Measurements from ENCODE around the gene PSEN1. TPM values are rescaled to one million over a fixed set of nuclear protein-coding genes. Genes with fewer than 3 reads are reported as not detected.

PSEN1 gene
- total RNA-seq, 1 experiment from 2014 or later, result 44.9 TPM

DNA sequence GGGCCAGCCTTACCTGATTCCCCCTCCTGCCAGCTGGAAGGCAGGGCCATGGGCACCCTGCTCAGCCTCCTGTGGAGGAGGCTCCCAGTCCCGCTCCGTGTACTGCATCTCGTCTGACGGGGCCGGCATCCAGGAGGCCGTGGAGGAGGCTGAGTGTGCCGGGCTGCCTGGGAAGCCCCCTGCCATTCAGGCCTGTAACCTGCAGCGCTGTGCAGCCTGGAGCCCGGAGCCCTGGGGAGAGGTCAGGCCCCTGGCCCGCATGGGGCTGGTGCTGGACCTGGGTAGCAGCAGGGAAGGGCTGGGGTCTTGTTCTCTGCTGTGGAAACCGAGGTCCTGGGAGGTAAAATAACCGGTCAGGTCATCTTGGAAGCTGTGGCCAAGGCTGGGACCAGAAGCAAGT lies 117.4 kb downstream of the PSEN1 start:
- DNase-seq (ENCODE audit: low read depth), result no peak

DNA sequence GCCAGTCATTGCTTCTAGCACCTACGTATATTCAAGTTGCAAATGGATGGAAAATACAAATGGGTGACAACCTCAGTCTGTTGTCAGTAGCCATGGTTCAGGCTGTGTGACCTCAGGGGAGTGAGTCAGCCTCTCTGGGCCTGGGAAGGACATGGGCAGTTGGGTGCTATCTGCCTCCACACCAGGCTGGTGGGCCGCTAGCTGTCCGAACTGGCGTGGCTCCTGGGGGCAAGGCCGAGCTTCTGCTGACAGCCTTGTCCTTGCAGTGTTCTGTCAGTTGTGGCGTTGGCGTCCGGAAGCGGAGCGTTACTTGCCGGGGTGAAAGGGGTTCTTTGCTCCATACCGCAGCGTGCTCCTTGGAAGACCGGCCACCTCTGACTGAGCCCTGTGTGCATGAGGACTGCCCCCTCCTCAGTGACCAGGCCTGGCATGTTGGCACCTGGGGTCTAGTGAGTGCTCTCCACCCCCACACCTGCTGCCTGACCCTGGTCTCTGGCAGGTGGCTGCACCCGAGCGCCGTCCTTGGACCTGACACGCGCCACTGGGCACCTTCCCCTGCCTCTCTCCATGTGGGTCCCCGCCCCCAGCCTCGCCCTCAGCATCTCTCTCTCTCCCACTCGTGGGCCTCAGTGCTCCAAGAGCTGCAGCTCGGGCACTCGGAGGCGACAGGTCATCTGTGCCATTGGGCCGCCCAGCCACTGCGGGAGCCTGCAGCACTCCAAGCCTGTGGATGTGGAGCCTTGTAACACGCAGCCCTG lies 118.1 kb downstream of the PSEN1 start:
- no peak for DNase-seq (ENCODE audit: low read depth)

DNA sequence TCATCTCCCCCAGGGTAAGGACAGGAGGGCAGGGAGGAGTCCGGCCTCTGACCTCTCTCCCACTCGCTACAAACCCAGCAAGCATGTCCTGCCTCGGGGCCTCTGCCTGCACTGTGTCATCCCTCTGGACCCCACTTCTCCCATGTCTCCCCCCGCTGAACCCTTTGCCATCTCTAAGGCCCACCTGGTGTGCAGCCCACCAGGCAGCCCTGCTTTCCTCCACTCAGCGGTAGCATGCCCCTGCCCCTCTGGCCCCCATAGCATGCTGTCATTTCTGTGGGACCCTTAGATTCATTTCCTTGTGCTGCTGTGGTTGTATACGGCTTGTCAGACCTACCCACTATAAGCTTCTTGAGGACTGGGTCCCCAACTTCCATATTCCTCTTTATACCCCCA lies 118.7 kb downstream of the PSEN1 start:
- no peak for DNase-seq (ENCODE audit: low read depth)

DNA sequence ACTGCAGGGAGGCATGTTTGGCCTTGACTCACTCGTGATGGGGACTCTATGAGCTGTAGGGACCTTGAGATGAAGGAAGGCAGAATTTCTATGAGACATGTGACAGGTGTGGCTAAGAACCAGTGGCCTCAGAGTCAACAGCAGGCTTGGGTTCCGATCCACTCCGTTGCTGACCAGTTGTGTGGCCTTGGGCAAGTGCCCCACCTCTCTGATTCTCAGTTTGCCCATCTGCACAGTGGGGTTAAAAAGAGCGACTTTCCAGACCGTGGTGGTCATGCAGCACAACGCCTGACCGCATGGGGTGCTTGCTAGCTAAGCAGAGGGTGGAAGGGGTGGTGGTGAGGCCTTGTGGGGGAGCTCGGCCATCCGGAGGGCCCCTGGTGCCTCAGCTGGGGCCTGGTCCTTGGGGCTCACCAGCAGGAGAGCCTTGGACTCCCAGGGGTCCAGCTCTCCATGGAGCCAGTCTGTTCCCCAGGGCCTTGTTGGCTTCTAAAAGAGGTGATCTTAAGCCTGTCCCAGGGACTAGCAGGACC lies 119.5 kb downstream of the PSEN1 start:
- DNase-seq (ENCODE audit: low read depth), result no peak

DNA sequence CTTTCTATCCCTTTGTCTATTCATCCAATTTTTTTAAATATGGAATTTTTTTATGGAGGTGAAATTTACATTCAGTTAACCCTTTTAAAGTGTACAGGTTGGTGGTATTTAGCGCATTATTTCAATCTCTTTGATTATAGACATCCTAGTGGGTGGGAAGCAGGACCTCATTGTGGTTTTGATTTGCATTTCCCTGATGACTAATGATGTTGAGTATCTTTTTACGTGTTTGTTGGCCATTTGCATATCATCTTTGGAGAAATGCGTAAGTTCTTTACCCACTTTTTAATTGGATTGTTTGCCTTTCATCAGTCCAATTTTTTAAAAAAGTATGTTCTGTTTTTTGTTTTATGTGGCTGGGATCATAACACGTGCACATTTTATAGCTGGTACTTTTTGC lies 121.8 kb downstream of the PSEN1 start:
- DNase-seq (ENCODE audit: low read depth), result no peak

DNA sequence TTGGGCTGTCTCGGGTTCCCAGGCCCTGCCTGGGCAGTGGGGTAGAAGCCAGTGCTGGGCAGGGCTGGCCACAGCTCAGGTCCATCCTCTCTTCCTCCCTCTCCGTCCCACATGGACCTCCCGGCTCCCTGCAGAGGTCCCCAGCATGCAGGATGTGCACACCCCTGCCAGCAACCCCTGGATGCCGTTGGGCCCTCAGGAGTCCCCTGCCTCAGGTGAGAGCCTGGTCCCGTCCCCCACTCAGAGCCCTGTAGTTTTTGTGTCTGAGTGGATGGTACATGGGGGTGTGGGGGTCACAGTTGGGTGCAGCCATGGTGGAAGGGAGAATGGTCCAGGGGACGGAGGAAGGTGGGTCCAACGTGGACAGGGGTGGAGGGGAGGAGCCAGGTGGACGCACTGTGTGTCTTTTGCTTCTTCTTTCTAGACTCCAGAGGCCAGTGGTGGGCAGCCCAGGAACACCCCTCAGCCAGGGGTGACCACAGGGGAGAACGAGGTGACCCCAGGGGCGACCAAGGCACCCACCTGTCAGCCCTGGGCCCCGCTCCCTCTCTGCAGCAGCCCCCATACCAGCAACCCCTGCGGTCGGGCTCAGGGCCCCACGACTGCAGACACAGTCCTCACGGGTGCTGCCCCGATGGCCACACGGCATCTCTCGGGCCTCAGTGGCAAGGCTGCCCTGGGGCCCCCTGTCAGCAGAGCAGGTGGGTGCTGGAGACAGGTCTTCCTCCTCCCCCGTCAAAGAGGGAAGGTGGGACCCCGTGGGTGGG lies 122.7 kb downstream of the PSEN1 start:
- no peak for DNase-seq (ENCODE audit: low read depth)

DNA sequence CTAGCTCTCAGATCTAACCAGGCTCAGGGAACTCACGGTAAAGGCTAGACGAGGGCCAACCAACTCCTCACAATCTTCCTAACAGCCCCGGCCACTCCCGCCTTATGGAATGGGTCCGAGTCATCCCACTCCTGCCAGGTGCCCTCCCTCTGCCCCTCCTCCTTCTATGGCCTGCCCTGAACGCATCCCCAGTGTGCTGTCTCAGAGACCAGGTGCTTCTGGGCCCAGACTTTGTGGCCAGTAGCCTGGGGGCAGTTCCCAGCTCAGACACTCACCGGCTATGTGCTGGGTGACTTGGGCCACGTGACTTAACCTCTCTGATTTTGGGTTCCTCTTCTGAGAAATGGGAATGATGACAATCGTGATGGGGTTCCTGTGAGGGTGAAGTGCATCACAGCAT lies 123.5 kb downstream of the PSEN1 start:
- DNase-seq (ENCODE audit: low read depth), result no peak

DNA sequence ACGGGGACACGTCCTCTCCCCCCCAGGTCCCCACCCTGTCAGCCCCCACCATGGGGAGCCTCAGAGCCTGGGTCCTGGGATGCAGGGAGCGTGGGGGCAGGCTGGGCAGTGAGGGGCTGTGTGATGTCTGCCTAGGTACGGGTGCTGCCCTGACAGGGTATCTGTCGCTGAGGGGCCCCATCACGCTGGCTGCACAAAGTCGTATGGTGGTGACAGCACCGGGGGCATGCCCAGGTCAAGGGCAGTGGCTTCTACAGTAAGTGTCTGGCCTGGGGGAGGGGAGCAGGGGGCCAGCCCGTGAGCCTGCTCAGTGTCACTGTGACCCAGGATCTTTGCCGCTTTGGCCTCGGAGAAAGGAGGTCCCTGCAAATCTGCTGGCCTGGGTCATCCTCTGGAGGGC lies 124.3 kb downstream of the PSEN1 start:
- no peak for DNase-seq (ENCODE audit: low read depth)

DNA sequence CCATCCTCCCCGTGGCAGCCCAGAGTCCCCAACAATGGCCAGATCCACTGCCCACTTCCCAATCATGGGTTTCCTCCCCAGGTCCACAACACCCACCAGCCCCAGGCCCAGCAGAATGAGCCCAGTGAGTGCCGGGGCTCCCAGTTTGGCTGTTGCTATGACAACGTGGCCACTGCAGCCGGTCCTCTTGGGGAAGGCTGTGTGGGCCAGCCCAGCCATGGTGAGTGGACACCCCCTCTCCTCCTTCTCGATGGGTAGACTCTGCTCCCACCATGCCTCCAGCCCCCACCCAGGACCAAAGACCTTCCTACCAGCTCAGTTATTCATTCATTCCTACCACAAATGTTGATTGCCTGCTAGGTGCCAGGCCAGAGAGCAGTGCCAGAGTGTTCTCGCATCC lies 124.8 kb downstream of the PSEN1 start:
- DNase-seq (ENCODE audit: low read depth), result no peak

DNA sequence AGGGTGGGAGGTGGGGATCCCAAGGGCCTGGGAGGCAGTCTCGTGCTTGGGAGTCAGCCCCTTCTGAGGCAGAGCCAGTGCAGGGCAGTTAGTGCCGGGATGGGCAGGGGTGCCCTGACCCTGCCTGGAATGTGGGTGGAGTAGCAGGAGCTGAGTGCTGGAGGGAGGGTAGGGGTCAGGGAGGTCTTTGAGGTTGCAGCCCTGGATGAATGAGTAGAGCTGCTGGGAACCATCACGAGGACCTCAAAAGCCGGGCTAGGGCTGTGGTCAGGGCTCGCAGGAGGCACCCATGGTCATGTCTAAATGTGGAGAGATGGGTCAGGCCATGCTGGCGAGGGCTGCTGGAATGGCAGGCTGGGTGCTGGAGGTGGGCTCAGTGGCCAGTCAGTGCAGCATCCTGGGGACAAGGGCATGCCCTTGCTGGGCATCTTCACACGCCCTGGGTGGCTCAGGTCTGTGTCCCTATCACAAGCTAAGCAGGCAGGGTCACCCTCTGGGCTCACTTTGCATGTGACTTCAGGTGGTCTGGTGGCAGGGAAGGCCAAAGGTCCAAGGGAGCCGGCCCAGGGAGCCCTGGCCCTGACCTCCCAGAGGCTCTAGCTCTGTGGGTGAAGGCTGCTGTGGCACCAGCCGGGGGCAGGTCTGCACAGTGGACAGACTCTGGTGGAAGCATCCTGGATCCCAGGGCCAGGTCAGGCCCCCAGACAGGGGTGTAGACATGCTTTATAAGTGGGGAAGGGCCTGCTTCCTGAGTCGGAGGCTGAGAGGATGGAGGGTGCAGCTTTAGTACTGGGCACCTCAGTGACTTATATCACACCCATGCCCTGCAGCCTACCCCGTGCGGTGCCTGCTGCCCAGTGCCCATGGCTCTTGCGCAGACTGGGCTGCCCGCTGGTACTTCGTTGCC lies 125.5 kb downstream of the PSEN1 start:
- no peak for DNase-seq (ENCODE audit: low read depth)

DNA sequence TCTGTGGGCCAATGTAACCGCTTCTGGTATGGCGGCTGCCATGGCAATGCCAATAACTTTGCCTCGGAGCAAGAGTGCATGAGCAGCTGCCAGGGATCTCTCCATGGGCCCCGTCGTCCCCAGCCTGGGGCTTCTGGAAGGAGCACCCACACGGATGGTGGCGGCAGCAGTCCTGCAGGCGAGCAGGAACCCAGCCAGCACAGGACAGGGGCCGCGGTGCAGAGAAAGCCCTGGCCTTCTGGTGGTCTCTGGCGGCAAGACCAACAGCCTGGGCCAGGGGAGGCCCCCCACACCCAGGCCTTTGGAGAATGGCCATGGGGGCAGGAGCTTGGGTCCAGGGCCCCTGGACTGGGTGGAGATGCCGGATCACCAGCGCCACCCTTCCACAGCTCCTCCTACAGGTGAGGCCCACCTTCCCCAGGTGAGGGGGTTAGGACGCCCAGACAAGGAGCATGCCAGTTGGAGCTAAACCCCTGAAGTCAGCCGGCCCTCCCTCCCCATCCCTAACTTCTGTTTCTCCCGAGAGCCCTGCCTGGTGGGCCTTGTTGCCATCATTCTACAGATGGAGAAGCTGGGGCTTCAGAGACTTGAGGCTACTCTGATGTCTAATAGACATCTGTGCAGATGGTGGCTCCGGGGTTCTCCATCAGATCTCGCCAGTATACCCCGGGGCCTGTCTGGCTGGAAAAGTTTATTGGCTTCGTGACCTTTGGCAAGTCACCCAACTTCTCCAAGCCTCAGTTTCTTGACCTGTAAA lies 126.3 kb downstream of the PSEN1 start:
- DNase-seq (ENCODE audit: low read depth), result no peak

DNA sequence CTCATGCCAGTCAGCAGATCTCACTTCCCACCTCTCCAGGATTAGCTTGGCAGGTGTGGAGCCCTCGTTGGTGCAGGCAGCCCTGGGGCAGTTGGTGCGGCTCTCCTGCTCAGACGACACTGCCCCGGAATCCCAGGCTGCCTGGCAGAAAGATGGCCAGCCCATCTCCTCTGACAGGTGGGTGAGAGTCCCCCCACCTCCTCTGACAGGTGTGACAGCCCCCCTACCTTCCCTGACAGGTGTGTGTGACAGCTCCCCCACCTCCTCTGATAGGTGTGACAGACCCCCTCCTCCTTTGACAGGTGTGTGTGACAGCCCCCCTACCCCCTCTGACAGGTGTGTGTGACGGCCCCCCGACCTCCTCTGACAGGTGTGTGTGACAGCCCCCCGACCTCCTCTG lies 127.3 kb downstream of the PSEN1 start:
- no peak for DNase-seq (ENCODE audit: low read depth)

DNA sequence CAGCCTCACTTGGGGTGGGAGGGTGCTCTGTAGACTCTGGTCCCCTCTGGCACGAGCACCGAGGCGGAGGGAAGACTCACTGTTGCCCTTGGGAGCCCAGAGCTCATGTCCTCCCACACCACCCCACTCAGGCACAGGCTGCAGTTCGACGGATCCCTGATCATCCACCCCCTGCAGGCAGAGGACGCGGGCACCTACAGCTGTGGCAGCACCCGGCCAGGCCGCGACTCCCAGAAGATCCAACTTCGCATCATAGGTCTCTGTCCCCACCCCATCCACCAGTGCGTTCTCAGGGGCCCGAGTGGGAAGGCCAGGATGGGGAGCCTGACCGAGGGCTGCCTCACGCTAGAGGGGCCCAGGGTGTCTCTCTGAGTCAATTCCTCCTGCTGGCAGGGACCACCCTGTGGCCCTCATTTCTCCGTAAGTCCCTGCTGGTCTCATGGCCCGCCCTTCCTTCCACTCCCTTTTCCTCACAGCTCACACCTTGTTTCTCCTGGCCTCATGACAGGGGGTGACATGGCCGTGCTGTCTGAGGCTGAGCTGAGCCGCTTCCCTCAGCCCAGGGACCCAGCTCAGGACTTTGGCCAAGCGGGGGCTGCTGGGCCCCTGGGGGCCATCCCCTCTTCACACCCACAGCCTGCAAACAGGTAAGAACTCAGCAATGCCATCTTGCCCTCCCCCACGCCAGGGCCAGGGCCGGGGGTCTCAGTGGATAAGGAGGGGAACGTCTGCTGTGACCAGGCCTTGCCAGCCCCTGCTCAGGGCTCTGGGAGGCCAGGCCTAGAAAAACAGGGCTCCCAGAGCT lies 128.0 kb downstream of the PSEN1 start:
- DNase-seq (ENCODE audit: low read depth), result no peak

DNA sequence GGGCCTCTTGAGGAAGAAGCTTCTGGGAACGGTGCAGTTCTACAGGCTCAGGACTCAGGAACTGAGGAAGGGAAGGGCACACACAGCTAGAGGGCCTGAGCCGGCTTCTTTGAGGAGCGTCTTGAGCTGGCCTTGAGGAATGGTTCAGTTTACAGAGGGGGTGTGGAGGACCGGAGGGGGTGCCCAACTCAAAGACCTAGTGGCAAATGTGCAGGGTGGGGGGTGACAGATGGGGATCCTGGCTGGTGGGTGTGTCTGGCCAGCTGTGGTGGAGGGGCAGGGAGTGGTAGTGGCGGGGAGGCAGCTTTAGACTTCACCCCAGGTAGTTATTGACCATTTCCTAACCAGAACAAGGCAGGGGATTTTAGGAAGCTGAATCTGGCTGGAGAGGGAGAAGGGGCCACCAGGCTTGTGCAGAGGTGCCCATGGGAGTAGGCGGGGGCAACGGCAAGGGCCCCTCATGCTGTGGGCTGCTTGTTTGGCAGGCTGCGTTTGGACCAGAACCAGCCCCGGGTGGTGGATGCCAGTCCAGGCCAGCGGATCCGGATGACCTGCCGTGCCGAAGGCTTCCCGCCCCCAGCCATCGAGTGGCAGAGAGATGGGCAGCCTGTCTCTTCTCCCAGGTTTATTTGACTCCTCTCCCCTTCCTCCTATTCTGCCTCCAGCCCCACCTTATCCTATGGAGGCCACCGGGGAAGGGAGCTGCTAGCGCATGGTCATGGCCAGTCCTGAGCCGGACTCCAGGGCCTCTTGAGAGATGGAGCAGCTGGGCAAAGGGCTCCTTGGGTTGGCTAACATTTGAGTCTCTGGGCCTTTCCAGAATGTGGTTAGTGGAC lies 128.8 kb downstream of the PSEN1 start:
- no peak for DNase-seq (ENCODE audit: low read depth)

DNA sequence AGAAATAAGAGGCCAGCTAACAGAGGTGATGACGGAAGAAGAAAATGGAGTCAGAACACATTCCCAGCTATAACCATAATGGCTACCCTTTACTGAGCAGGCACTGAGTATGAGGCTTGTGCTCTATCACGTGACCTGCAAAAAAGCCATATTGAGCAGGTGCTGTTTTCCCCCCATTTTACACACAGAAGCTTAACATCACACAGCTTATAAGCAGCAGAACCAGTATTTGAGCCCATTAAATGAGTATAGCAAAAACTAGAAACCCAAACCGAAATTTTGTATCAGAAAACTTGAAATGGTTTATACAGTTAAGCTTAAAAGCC lies 129.4 kb downstream of the PSEN1 start:
- DNase-seq (ENCODE audit: low read depth), result no peak

DNA sequence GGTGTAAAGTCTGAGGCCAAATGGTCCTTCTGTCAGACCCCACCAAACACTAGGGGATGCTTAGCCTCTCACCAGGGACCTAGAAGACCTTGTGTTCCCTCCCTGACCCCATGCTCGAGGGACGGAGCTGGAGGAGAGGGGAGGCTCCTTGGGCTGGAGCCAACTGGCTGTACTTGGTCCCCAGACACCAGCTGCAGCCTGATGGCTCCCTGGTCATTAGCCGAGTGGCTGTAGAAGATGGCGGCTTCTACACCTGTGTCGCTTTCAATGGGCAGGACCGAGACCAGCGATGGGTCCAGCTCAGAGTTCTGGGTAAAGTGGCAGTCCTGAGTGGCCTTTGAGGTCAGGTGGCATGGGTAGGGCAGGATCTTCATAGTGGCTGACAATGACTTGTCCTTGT lies 130.0 kb downstream of the PSEN1 start:
- DNase-seq (ENCODE audit: low read depth), result no peak

DNA sequence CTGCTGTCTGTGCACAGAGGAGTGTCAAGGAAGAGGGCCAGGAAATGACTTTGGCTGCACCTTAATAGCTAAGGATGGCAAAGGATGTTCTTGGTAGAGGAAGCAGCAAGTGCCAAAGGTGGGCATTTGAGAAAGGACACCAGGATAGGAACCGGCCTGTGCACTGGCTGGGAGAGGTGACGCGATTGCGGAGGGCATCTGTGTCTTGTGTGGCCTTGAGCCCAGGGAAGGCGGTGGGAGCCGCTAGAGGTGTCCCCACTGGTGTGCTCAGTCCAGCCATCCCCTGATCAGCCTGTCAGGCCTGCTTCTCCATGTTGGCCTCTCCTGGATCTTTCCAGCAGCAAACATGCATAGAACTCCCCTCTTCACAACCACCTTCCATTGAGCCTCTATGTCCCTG lies 131.2 kb downstream of the PSEN1 start:
- no peak for DNase-seq (ENCODE audit: low read depth)

DNA sequence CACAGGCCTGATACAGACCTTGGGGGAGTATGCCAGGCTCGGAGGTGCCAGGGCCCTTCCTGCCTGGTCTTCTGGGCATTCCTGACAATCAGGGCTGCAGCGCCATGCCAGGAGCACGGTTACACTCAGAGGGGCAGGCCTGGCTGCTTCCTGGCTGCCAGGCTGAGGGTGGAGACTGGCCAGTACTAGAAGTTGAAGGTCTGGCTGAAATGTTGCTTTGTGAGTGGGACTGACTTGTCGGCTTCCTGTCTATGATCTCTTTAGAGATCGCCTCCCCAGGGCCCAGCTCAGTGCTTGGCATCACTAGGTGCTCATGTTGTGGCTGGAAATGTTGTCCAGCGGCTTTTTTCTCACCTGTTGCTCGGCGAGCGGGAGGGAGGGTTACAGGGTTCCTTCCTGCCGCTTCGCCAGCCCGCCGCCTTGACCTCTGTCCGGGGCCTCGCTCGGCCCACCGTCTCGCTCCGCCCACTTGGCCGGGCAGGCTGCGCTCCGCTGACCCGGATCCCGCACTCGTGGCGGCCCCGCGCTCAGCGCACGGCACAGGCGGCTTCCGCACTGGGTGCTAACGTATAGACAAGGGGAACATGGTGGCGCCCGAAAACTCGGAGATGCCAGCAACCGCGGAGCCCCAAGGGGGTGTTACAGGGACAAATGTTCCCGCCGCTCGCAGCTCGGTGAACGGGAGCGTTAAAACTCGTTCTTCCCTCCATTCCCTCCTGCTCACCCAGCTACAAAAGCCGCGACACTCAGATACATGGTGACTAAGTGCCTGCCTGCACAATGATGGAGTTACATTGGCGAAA lies 133.6 kb downstream of the PSEN1 start:
- peak; percentile 43 for DNase-seq (ENCODE audit: low read depth)

DNA sequence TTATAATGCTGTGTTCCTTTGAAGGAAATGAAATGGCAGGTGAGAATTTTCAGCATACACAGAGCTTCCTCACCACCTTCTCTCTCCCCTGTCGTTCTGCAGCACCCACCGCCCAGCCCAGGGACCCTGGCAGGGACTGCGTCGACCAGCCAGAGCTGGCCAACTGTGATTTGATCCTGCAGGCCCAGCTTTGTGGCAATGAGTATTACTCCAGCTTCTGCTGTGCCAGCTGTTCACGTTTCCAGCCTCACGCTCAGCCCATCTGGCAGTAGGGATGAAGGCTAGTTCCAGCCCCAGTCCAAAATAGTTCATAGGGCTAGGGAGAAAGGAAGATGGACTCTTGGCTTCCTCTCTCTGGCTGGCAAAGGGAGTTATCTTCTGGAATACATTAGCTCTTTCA lies 136.1 kb downstream of the PSEN1 start:
- no peak for DNase-seq (ENCODE audit: low read depth)

Data from M059J (cell line).